ENCODE results near the gene C10orf90. TPM values are rescaled to one million over a fixed set of nuclear protein-coding genes. Genes with fewer than 3 reads are reported as not detected.

Gene C10orf90
- total RNA-seq, 3 donors from 2014 or later (not counting 1 experiment from before 2014, with no cell fraction given): not detected

- H3K4me1 ChIP-seq (ENCODE audit: control insufficient read depth, insufficient read depth, low read length): no peaks in the 10 kb centered on the region
- Mint-ChIP-seq H3K4me1 (no peaks in the 10 kb centered on the region), H3K27ac (no peak overlapping the region), H3K36me3 (no peaks in the 10 kb centered on the region), H3K27me3 (ENCODE audit: low read depth in 2 of 2) (peaks cover 11 to 15% of the 10 kb centered on the region in 2 donors), H3K4me3 (no peak overlapping the region), H3K9me3 (no peaks in the 10 kb centered on the region)
- no peak overlapping the region for H3K27ac ChIP-seq (ENCODE audit: low read length)
- no peak overlapping the region for H3K4me3 ChIP-seq (ENCODE audit: low read length)
- no peaks in the 10 kb centered on the region for H3K9me3 ChIP-seq (ENCODE audit: control insufficient read depth, insufficient read depth, low read length)
- TF ChIP-seq CTCF (IDR thresholded peaks at IDR 0.05): no peak
- ATAC-seq (no peak), DNase-seq (no peak)
- intact Hi-C loops (cut with micrococcal nuclease): no loop called here
- H3K36me3 ChIP-seq (ENCODE audit: control insufficient read depth, insufficient read depth, low read length): no peaks in the 10 kb centered on the region
- WGBS (ENCODE audit: insufficient coverage): 100% methylated on average over 2 of the region's 2 CpGs
- no peaks in the 10 kb centered on the region for H3K27me3 ChIP-seq (ENCODE audit: control insufficient read depth, insufficient read depth, low read length)
These were observed 151.3 kb downstream of the C10orf90 start for GRCh38 chr10:126519185-126519584.

GRCh38 chr10:126518218-126519080 is 152.0 kb downstream of the C10orf90 start:
- H3K27ac ChIP-seq (ENCODE audit: low read length): no peak overlapping the region
- no peaks in the 10 kb centered on the region for H3K4me1 Mint-ChIP-seq

GRCh38 chr10:126516515-126516914 is 154.0 kb downstream of the C10orf90 start:
- ATAC-seq (no peak), DNase-seq (no peak)
- Histone ChIP-seq H3K9me3 (ENCODE audit: control insufficient read depth, insufficient read depth, low read length) (no peaks in the 10 kb centered on the region), H3K4me1 (ENCODE audit: control insufficient read depth, insufficient read depth, low read length) (no peaks in the 10 kb centered on the region), H3K4me3 (ENCODE audit: low read length) (no peak overlapping the region), H3K36me3 (ENCODE audit: control insufficient read depth, insufficient read depth, low read length) (no peaks in the 10 kb centered on the region), H3K27me3 (ENCODE audit: control insufficient read depth, insufficient read depth, low read length) (no peaks in the 10 kb centered on the region), H3K27ac (ENCODE audit: low read length) (no peak overlapping the region)
- no peak overlapping the region for H3K27ac Mint-ChIP-seq
- H3K36me3 Mint-ChIP-seq: no peaks in the 10 kb centered on the region
- H3K9me3 Mint-ChIP-seq: no peaks in the 10 kb centered on the region
- WGBS (ENCODE audit: insufficient coverage): 91% methylated on average over 6 of the region's 6 CpGs
- no peak overlapping the region for H3K4me3 Mint-ChIP-seq
- TF ChIP-seq CTCF (IDR thresholded peaks at IDR 0.05): no peak
- intact Hi-C loops (cut with micrococcal nuclease): no loop called here
- peaks cover 8 to 21% of the 10 kb centered on the region in 2 donors for H3K27me3 Mint-ChIP-seq (ENCODE audit: low read depth in 2 of 2)
- H3K4me1 Mint-ChIP-seq: no peaks in the 10 kb centered on the region

More at GRCh38 chr10:126518218-126519080, 152.0 kb downstream of the C10orf90 start:
- DNase-seq (no peak), ATAC-seq (no peak)
- Histone ChIP-seq H3K36me3 (ENCODE audit: control insufficient read depth, insufficient read depth, low read length) (no peaks in the 10 kb centered on the region), H3K9me3 (ENCODE audit: control insufficient read depth, insufficient read depth, low read length) (no peaks in the 10 kb centered on the region), H3K4me3 (ENCODE audit: low read length) (no peak overlapping the region), H3K4me1 (ENCODE audit: control insufficient read depth, insufficient read depth, low read length) (no peaks in the 10 kb centered on the region), H3K27me3 (ENCODE audit: control insufficient read depth, insufficient read depth, low read length) (no peaks in the 10 kb centered on the region)
- H3K4me3 Mint-ChIP-seq: no peak overlapping the region
- no peaks in the 10 kb centered on the region for H3K36me3 Mint-ChIP-seq
- no peak overlapping the region for H3K27ac Mint-ChIP-seq
- whole genome bisulfite sequencing (ENCODE audit: insufficient coverage): 88% methylated on average over 10 of the region's 10 CpGs
- intact Hi-C loops (cut with micrococcal nuclease): no loop called here
- H3K9me3 Mint-ChIP-seq: no peaks in the 10 kb centered on the region
- H3K27me3 Mint-ChIP-seq (ENCODE audit: low read depth in 2 of 2): peaks cover 12 to 15% of the 10 kb centered on the region in 2 donors
- TF ChIP-seq CTCF (IDR thresholded peaks at IDR 0.05): no peak

Measured in natural killer cell (primary cell).